Mesothelial cell of epicardium (in vitro differentiated cells): Measurements from ENCODE around the gene AP1B1. TPM values are rescaled to one million over a fixed set of nuclear protein-coding genes. Genes with fewer than 3 reads are reported as not detected.

Experiments
- DNase-seq, 2 experiments: peaks; one replicate each; pipeline ENCODE4 v3.0.0; 2021; ENCODE audit warnings: low spot score in 2 of 2; ENCODE audit not compliant: unreplicated experiment in 2 of 2
- H3K27ac Mint-ChIP-seq: 2 replicates; pipeline ENCODE4 v1.8.0; 2021; ENCODE audit warnings: mixed read lengths
- H3K27me3 Mint-ChIP-seq: 2 replicates; pipeline ENCODE4 v1.8.0; 2021; ENCODE audit warnings: low read depth, mixed read lengths
- H3K36me3 Mint-ChIP-seq: 2 replicates; pipeline ENCODE4 v1.8.0; 2021; ENCODE audit warnings: mixed read lengths
- H3K4me1 Mint-ChIP-seq: 2 replicates; pipeline ENCODE4 v1.8.0; 2021; ENCODE audit warnings: mixed read lengths
- H3K4me3 Mint-ChIP-seq: 2 replicates; pipeline ENCODE4 v1.8.0; 2021; ENCODE audit warnings: mild to moderate bottlenecking, moderate library complexity, mixed read lengths
- H3K9me3 Mint-ChIP-seq: 2 replicates; pipeline ENCODE4 v1.8.0; 2021; ENCODE audit warnings: mixed read lengths
- total RNA-seq: library from RNA; stranded (reverse); gene quantifications from 3 replicates; pipeline ENCODE4 v1.2.1, GENCODE V29; 2021
- TF ChIP-seq, protein P1 (sequence below): fragments of 200-600 bp; sonication (generic); IDR thresholded peaks from one replicate; pipeline ENCODE4 v1.5.0; 2021; ENCODE audit warnings: antibody characterized with exemption; ENCODE audit not compliant: unreplicated experiment

The AP1B1 gene
- total RNA-seq, 1 donor from 2014 or later = 43.9 TPM

GRCh38 chr22:29383740-29384139 lies 4.6 kb downstream of the AP1B1 start:
- no peaks in the 10 kb centered on the region for H3K27me3 Mint-ChIP-seq
- no peaks in the 10 kb centered on the region for H3K9me3 Mint-ChIP-seq
- H3K4me3 Mint-ChIP-seq = no peak overlapping the region
- peaks cover 12% of the 10 kb centered on the region for H3K4me1 Mint-ChIP-seq
- no peak for DNase-seq
- peaks cover 2% of the 10 kb centered on the region for H3K36me3 Mint-ChIP-seq
- no peak overlapping the region for H3K27ac Mint-ChIP-seq
- TF ChIP-seq, protein P1, sequence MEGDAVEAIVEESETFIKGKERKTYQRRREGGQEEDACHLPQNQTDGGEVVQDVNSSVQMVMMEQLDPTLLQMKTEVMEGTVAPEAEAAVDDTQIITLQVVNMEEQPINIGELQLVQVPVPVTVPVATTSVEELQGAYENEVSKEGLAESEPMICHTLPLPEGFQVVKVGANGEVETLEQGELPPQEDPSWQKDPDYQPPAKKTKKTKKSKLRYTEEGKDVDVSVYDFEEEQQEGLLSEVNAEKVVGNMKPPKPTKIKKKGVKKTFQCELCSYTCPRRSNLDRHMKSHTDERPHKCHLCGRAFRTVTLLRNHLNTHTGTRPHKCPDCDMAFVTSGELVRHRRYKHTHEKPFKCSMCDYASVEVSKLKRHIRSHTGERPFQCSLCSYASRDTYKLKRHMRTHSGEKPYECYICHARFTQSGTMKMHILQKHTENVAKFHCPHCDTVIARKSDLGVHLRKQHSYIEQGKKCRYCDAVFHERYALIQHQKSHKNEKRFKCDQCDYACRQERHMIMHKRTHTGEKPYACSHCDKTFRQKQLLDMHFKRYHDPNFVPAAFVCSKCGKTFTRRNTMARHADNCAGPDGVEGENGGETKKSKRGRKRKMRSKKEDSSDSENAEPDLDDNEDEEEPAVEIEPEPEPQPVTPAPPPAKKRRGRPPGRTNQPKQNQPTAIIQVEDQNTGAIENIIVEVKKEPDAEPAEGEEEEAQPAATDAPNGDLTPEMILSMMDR = no peak

DNA sequence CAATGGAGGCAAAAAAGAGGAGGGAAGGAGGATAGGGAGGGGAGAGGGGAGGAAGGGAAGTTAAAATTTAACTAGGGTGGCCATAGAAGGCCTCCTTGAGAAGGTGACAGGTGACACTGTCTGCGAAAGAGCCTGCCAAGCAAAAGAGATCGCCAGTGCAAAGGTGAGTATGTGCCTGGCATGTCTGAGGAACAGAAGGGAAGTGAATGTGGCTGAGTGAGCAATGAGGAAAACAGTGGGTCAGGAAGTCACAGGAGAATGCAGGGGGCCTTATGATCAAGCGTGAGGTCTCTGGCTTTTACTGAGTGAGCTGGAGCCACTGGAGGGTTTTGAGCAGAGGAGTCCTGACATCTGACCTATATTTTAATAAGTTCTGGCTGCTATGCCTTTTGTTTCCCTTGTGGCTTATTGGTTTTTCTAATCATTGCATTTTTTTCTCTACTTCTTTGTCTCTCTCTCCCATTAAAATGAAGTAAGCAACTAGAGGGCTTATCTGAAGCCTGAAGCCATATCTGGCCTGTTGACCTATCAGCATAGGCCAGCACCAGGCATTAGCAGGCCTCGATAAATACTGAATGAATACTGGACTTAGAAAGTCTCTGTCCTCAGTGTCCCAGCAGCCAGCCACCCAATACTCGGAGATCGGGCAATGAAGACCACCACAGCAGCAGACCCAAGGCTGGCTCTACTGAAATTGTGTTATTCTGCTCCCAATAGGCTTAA lies 5.6 kb downstream of the AP1B1 start:
- Mint-ChIP-seq H3K4me1 (peaks cover 8% of the 10 kb centered on the region), H3K9me3 (no peaks in the 10 kb centered on the region), H3K27ac (no peak overlapping the region), H3K36me3 (peaks cover 2% of the 10 kb centered on the region), H3K4me3 (no peak overlapping the region), H3K27me3 (no peaks in the 10 kb centered on the region)
- no peak for DNase-seq
- TF ChIP-seq, protein P1 = no peak

DNA sequence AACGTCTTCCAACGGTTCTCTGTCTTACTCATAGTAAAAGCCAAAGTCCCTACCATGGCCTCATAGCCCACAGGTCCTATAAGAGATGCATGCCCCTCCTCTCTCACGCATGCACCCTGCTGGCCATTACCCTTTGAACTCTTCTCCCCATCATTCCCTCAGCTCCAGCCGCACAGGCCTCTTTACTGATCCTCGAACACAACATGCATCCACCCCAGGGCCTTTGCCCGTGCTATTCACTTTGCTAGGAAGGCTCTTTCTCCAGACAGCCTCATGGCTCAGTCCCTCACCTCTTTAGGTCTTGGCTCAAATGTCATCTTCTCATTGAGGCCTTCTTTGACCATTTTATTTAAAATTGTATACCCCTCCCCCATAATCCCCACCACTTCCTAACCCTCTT lies 7.5 kb downstream of the AP1B1 start:
- Mint-ChIP-seq H3K4me3 (no peak overlapping the region), H3K36me3 (peaks cover 2% of the 10 kb centered on the region), H3K27ac (no peak overlapping the region), H3K9me3 (no peaks in the 10 kb centered on the region), H3K27me3 (no peaks in the 10 kb centered on the region), H3K4me1 (peaks cover 4% of the 10 kb centered on the region)
- TF ChIP-seq, protein P1 = no peak
- no peak for DNase-seq

DNA sequence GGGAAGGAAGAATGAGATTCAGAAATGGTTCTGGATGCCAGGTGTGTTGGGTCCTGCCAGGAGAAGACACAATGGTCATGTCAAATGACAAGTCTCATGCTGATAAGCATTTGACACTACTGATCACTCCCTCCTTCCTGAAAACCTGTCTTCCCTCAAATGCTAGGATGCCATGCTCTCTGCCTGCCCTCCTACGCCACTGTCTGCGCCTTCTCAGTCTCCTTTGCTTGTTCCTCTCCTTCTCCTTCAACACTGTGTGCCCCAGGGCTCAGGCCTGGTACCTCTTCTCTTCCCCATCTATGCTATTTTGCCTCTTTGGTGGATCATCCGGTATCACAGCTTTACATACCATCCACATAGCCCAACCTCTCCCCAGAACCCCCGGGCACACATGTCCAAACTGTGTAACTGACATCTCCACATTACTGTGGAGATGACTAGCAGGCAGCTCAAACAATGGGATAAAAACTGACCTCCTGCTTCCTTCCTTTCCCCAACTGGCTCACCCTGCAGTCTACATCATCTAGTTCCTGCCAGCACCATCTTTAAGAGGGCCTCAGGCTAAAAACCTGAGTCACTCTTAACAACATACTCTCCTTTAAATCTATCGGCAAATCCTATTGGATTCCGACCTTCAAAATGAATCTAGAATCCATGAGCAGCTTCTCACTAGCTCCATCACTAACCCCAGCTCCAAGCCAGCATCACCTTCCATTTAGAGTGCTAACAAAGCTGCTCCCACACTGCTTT lies 8.2 kb downstream of the AP1B1 start:
- DNase-seq = no peak
- no peaks in the 10 kb centered on the region for H3K27me3 Mint-ChIP-seq
- no peaks in the 10 kb centered on the region for H3K9me3 Mint-ChIP-seq
- peaks cover 2% of the 10 kb centered on the region for H3K36me3 Mint-ChIP-seq
- no peak overlapping the region for H3K27ac Mint-ChIP-seq
- TF ChIP-seq, protein P1 = no peak
- H3K4me1 Mint-ChIP-seq = peaks cover 4% of the 10 kb centered on the region
- H3K4me3 Mint-ChIP-seq = no peak overlapping the region

- Mint-ChIP-seq H3K27ac (no peak overlapping the region), H3K4me1 (peaks cover 4% of the 10 kb centered on the region), H3K27me3 (no peaks in the 10 kb centered on the region), H3K36me3 (peaks cover 2% of the 10 kb centered on the region), H3K4me3 (no peak overlapping the region), H3K9me3 (no peaks in the 10 kb centered on the region)
- TF ChIP-seq, protein P1 = no peak
- DNase-seq = no peak
Measured at GRCh38 chr22:29379258-29379657, 9.1 kb downstream of the AP1B1 start.
